SK-N-SH treated with all-trans-retinoic acid at 6 μM for 48 hours (cell line): ENCODE results near the gene ELMO1.

Experiments used
- ATAC-seq: fragments of 200-7000 bp; cut with Tn5 transposase; 3 replicates; pipeline ENCODE4 v1.9.1; 2020; ENCODE audit warnings: mild to moderate bottlenecking, moderate library complexity
- ARNTL ChIP-seq: fragments of 450-650 bp; formaldehyde crosslinking; IDR thresholded peaks from 2 replicates; pipeline ENCODE4 v1.5.0; 2020; ENCODE audit warnings: low read depth, mild to moderate bottlenecking, moderate library complexity, borderline replicate concordance
- BACH2 ChIP-seq: fragments of 250-450 bp; sonication (Bioruptor Pico); IDR thresholded peaks from 2 replicates; pipeline ENCODE4 v1.9.0; 2021; ENCODE audit warnings: mild to moderate bottlenecking, borderline replicate concordance
- CSDC2 ChIP-seq: fragments of 250-450 bp; sonication (Bioruptor Pico); IDR thresholded peaks from 2 replicates; pipeline ENCODE4 v1.5.0; 2020; ENCODE audit warnings: mild to moderate bottlenecking, moderate library complexity
- ESRRG ChIP-seq: fragments of 250-450 bp; sonication (Bioruptor Pico); IDR thresholded peaks from 2 replicates; pipeline ENCODE4 v1.6.1; 2021; ENCODE audit warnings: mild to moderate bottlenecking
- GLIS3 ChIP-seq: fragments of 250-450 bp; sonication (Bioruptor Pico); IDR thresholded peaks from 2 replicates; pipeline ENCODE4 v1.5.0; 2020; ENCODE audit warnings: mild to moderate bottlenecking, moderate library complexity
- ISL1 ChIP-seq: fragments of 250-450 bp; sonication (Bioruptor Pico); IDR thresholded peaks from 2 replicates; pipeline ENCODE4 v2.1.2; 2022; ENCODE audit warnings: mild to moderate bottlenecking, moderate library complexity
- OSR1 ChIP-seq: fragments of 250-450 bp; sonication (Bioruptor Pico); IDR thresholded peaks from 2 replicates; pipeline ENCODE4 v1.8.0; 2022; ENCODE audit warnings: moderate library complexity, mild to moderate bottlenecking, inconsistent platforms
- PATZ1 ChIP-seq: fragments of 250-450 bp; sonication (Bioruptor Pico); IDR thresholded peaks from 2 replicates; pipeline ENCODE4 v1.8.0; 2020; ENCODE audit warnings: mild to moderate bottlenecking, moderate library complexity, borderline replicate concordance
- PPARA ChIP-seq: fragments of 250-450 bp; sonication (Bioruptor Pico); IDR thresholded peaks from 2 replicates; pipeline ENCODE4 v1.5.0; 2020; ENCODE audit warnings: mild to moderate bottlenecking, borderline replicate concordance
- RARB ChIP-seq: fragments of 250-450 bp; sonication (Bioruptor Pico); IDR thresholded peaks from 2 replicates; pipeline ENCODE4 v1.8.0; 2021; ENCODE audit warnings: mild to moderate bottlenecking, moderate library complexity
- SNAI2 ChIP-seq: fragments of 250-450 bp; sonication (Bioruptor Pico); IDR thresholded peaks from 2 replicates; pipeline ENCODE4 v1.5.0; 2020; ENCODE audit warnings: mild to moderate bottlenecking, moderate library complexity
- TCF4 ChIP-seq: fragments of 250-450 bp; sonication (Bioruptor Pico); IDR thresholded peaks from 2 replicates; pipeline ENCODE4 v1.8.0; 2021; ENCODE audit warnings: mild to moderate bottlenecking, moderate library complexity, borderline replicate concordance
- TOX ChIP-seq: fragments of 250-450 bp; sonication (Bioruptor Pico); IDR thresholded peaks from 2 replicates; pipeline ENCODE4 v1.8.0; 2021; ENCODE audit warnings: mild to moderate bottlenecking, moderate library complexity, borderline replicate concordance
- TSHZ2 ChIP-seq: fragments of 250-450 bp; sonication (Bioruptor Pico); IDR thresholded peaks from 2 replicates; pipeline ENCODE4 v1.5.0; 2020; ENCODE audit warnings: mild to moderate bottlenecking, moderate library complexity
- ZC3H10 ChIP-seq: fragments of 250-450 bp; sonication (Bioruptor Pico); IDR thresholded peaks from 2 replicates; pipeline ENCODE4 v1.5.1; 2021; ENCODE audit warnings: mild to moderate bottlenecking, moderate library complexity
- ZFP3 ChIP-seq: fragments of 250-450 bp; sonication (Bioruptor Pico); IDR thresholded peaks from 2 replicates; pipeline ENCODE4 v1.5.0; 2020; ENCODE audit warnings: mild to moderate bottlenecking, moderate library complexity
- ZFP30 ChIP-seq: fragments of 450-650 bp; formaldehyde crosslinking; IDR thresholded peaks from 2 replicates; pipeline ENCODE4 v1.5.0; 2022; ENCODE audit warnings: mild to moderate bottlenecking, moderate library complexity
- ZNF565 ChIP-seq: fragments of 450-650 bp; formaldehyde crosslinking; conservative IDR thresholded peaks from 2 replicates; pipeline ENCODE4 v1.5.0; 2020; ENCODE audit warnings: low read depth, mild to moderate bottlenecking, moderate library complexity
- ZNF8 ChIP-seq: fragments of 450-650 bp; formaldehyde crosslinking; IDR thresholded peaks from 2 replicates; pipeline ENCODE4 v1.5.0; 2020; ENCODE audit warnings: mild to moderate bottlenecking, moderate library complexity
- TF ChIP-seq, protein P1 (sequence below): fragments of 250-450 bp; sonication (Bioruptor Pico); IDR thresholded peaks from 2 replicates; pipeline ENCODE4 v1.5.1; 2021; ENCODE audit warnings: mild to moderate bottlenecking, moderate library complexity
- TF ChIP-seq, protein P2 (sequence below): fragments of 250-450 bp; sonication (Bioruptor Pico); IDR thresholded peaks from 2 replicates; pipeline ENCODE4 v1.5.1; 2020; ENCODE audit warnings: low read depth, mild to moderate bottlenecking, moderate library complexity

ELMO1 gene

DNA sequence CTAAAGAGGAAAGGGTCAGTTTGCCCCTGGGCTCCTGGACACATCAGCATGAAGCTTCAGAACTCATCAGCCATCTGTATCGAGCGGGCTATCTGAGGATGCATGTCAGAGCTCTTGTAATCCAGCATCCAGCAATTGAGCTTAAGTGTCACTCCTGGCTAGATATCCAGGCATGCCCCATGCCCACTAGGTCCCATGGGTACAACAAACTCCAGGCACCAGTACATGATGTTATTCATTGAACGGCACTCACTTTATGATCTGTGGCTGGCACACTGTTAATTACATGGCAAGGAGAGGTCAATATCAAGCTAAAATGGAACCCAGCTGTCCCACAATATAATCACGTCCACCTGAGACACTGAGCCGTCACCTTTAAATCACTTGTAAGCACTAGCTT is 274.2 kb downstream of the ELMO1 start:
- TF ChIP-seq ZNF8 (no peak), ZFP3 (CRISPR knock-in tag) (no peak), SNAI2 (CRISPR knock-in tag) (no peak), OSR1 (CRISPR knock-in tag) (no peak), ZC3H10 (CRISPR knock-in tag) (no peak), ZNF565 (CRISPR knock-in tag) (no peak), PATZ1 (CRISPR knock-in tag) (no peak), GLIS3 (no peak), CSDC2 (no peak), BACH2 (no peak), ESRRG (no peak), ISL1 (CRISPR knock-in tag) (no peak), ZFP30 (CRISPR knock-in tag) (no peak), RARB (no peak), PPARA (no peak)
- TF ChIP-seq, protein P1, sequence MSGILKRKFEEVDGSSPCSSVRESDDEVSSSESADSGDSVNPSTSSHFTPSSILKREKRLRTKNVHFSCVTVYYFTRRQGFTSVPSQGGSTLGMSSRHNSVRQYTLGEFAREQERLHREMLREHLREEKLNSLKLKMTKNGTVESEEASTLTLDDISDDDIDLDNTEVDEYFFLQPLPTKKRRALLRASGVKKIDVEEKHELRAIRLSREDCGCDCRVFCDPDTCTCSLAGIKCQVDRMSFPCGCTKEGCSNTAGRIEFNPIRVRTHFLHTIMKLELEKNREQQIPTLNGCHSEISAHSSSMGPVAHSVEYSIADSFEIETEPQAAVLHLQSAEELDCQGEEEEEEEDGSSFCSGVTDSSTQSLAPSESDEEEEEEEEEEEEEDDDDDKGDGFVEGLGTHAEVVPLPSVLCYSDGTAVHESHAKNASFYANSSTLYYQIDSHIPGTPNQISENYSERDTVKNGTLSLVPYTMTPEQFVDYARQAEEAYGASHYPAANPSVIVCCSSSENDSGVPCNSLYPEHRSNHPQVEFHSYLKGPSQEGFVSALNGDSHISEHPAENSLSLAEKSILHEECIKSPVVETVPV (CRISPR knock-in tag): no peak
- TF ChIP-seq, protein P2, sequence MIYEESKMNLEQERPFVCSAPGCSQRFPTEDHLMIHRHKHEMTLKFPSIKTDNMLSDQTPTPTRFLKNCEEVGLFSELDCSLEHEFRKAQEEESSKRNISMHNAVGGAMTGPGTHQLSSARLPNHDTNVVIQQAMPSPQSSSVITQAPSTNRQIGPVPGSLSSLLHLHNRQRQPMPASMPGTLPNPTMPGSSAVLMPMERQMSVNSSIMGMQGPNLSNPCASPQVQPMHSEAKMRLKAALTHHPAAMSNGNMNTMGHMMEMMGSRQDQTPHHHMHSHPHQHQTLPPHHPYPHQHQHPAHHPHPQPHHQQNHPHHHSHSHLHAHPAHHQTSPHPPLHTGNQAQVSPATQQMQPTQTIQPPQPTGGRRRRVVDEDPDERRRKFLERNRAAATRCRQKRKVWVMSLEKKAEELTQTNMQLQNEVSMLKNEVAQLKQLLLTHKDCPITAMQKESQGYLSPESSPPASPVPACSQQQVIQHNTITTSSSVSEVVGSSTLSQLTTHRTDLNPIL: no peak
- ATAC-seq: no peak

DNA sequence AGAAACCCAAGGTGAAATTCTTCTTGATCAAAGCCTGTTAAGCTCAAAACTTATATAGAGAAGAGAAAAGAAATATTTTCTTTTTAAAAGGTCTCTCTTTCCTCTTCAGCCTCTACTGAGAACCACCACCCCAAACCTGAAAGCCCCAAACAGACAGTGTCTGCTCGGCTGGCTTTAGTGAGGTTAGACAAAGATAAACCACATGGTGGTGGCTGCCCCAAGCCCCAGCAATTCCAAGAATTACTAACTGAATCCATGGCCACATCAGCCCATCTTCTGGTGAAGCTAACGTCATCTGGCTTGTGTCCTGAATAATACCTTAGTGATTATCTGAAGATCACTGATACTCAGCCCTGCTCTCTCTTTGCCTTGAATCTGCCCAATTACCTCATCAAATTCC is 275.0 kb downstream of the ELMO1 start:
- TF ChIP-seq TOX: no peak
- 0 out of 2 replicates have a peak, but pooled peaks have one; percentile 16 for TF ChIP-seq TCF4 (CRISPR knock-in tag)

GRCh38 chr7:37162106-37162505 is 286.6 kb downstream of the ELMO1 start:
- ATAC-seq: no peak
- no peak for TF ChIP-seq ISL1 (CRISPR knock-in tag)
- TF ChIP-seq ZFP3 (CRISPR knock-in tag): no peak
- TF ChIP-seq OSR1 (CRISPR knock-in tag): no peak
- TF ChIP-seq, protein P2: no peak
- TF ChIP-seq ZC3H10 (CRISPR knock-in tag): no peak
- TF ChIP-seq ZNF565 (CRISPR knock-in tag): no peak
- no peak for TF ChIP-seq TSHZ2
- TF ChIP-seq RARB: no peak
- TF ChIP-seq GLIS3: no peak
- TF ChIP-seq, protein P1 (CRISPR knock-in tag): no peak
- no peak for TF ChIP-seq TCF4 (CRISPR knock-in tag)
- TF ChIP-seq ARNTL (CRISPR knock-in tag): no peak
- no peak for TF ChIP-seq PATZ1 (CRISPR knock-in tag)
- no peak for TF ChIP-seq ESRRG
- no peak for TF ChIP-seq ZNF8

More for the DNA sequence above, 275.0 kb downstream of the ELMO1 start:
- ATAC-seq: no peak
